SK-N-SH (cell line): ENCODE results near the gene RAP1GAP.

Experiments used
- CTCF ChIP-seq: fragments of 200-600 bp; sonication (generic); IDR thresholded peaks from 2 replicates; pipeline ENCODE4 v1.6.1; 2017; ENCODE audit warnings: antibody characterized with exemption, mild to moderate bottlenecking, moderate library complexity
- ELF1 ChIP-seq: IDR thresholded peaks from 2 replicates; pipeline ENCODE4 v1.4.0; 2012
- EP300 ChIP-seq, 2 experiments: IDR thresholded peaks; 2 replicates each; pipeline versions ENCODE4 v1.4.0 to v1.6.1; 2012; ENCODE audit warnings: borderline replicate concordance in 1 of 2, low read depth in 1 of 2, low read length in 1 of 2
- FOSL2 ChIP-seq: IDR thresholded peaks from 2 replicates; pipeline ENCODE4 v1.4.0; 2012; ENCODE audit warnings: low read depth, mild to moderate bottlenecking, moderate library complexity, borderline replicate concordance
- GATA2 ChIP-seq: sonication (generic); formaldehyde crosslinking; IDR thresholded peaks from 2 replicates; pipeline ENCODE4 v1.5.0; 2020; ENCODE audit warnings: mild to moderate bottlenecking, missing genetic modification reagents
- RAD21 ChIP-seq: IDR thresholded peaks from 2 replicates; pipeline ENCODE4 v1.6.1; 2012; ENCODE audit warnings: mild to moderate bottlenecking, low read length
- RFX5 ChIP-seq: IDR thresholded peaks from 2 replicates; pipeline ENCODE4 v1.6.1; 2012; ENCODE audit warnings: mild to moderate bottlenecking, improper control_type of control experiment, low read length
- SIN3A ChIP-seq: IDR thresholded peaks from 2 replicates; pipeline ENCODE4 v1.6.1; 2012; ENCODE audit warnings: low read depth, mild to moderate bottlenecking, low read length, moderate library complexity, borderline replicate concordance
- SMC3 ChIP-seq: IDR thresholded peaks from 2 replicates; pipeline ENCODE4 v1.6.1; 2012; ENCODE audit warnings: low read depth, low read length, improper control_type of control experiment
- USF2 ChIP-seq: fragments of 150-350 bp; IDR thresholded peaks from 2 replicates; pipeline ENCODE4 v1.6.1; 2017; ENCODE audit warnings: antibody characterized with exemption, low read length, low read depth, borderline replicate concordance
- TF ChIP-seq, protein P1 (sequence below): IDR thresholded peaks from 2 replicates; pipeline ENCODE4 v1.6.1; 2012; ENCODE audit warnings: mild to moderate bottlenecking, low read depth, low read length, moderate library complexity

DNA sequence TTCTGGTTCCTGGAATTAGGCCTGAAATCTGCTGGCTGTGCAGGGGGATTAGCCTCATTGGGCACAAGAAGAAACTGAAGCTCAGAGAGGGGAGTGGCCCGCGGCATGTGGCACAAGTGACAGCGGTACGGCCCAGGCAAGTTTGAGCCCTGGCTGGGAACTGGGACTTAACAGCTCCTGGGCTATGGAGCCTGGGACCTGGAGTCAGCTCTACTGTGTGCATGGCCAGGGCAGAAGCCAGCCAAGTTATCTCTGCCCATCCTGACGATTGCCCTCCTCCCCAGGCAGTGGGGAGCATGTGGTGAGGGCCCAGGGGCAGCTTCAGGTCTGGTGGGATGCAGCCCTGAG, 98.7 kb downstream of the RAP1GAP start:
- TF ChIP-seq FOSL2 (no peak), CTCF (no peak), RAD21 (no peak), ELF1 (no peak), SMC3 (no peak), GATA2 (no peak), SIN3A (no peak), RFX5 (no peak), USF2 (no peak), EP300 (IDR thresholded peaks at IDR 0.05; ENCODE audit: borderline replicate concordance in 1 of 2, low read depth in 1 of 2, low read length in 1 of 2) (no peak)
- TF ChIP-seq, protein P1, sequence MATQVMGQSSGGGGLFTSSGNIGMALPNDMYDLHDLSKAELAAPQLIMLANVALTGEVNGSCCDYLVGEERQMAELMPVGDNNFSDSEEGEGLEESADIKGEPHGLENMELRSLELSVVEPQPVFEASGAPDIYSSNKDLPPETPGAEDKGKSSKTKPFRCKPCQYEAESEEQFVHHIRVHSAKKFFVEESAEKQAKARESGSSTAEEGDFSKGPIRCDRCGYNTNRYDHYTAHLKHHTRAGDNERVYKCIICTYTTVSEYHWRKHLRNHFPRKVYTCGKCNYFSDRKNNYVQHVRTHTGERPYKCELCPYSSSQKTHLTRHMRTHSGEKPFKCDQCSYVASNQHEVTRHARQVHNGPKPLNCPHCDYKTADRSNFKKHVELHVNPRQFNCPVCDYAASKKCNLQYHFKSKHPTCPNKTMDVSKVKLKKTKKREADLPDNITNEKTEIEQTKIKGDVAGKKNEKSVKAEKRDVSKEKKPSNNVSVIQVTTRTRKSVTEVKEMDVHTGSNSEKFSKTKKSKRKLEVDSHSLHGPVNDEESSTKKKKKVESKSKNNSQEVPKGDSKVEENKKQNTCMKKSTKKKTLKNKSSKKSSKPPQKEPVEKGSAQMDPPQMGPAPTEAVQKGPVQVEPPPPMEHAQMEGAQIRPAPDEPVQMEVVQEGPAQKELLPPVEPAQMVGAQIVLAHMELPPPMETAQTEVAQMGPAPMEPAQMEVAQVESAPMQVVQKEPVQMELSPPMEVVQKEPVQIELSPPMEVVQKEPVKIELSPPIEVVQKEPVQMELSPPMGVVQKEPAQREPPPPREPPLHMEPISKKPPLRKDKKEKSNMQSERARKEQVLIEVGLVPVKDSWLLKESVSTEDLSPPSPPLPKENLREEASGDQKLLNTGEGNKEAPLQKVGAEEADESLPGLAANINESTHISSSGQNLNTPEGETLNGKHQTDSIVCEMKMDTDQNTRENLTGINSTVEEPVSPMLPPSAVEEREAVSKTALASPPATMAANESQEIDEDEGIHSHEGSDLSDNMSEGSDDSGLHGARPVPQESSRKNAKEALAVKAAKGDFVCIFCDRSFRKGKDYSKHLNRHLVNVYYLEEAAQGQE = no peak
